Hindlimb muscle (tissue), 1 donor: ENCODE results near the gene SPDYE1. TPM values are rescaled to one million over a fixed set of nuclear protein-coding genes. Genes with fewer than 3 reads are reported as not detected.
"Not testable (repeated sequence)": the region's sequence is repeated elsewhere in the genome, so short reads cannot be mapped to it uniquely, and the experiment has no call there.

ENCODE experiments used
- DNase-seq: peaks from one replicate; pipeline ENCODE4 v3.0.0-alpha.2; 2013
- polyA plus RNA-seq: library from polyadenylated mRNA; unstranded; fragments of 120-200 nt; gene quantifications from one replicate; pipeline ENCODE4 v1.2.1, GENCODE V29; 2013; ENCODE audit not compliant: insufficient read length

SPDYE1 gene
- polyA plus RNA-seq, 1 donor = 2.3 TPM

- not testable (repeated sequence) for DNase-seq
Measured at GRCh38 chr7:43994681-43995080, 3.0 kb upstream of the SPDYE1 start.

- not testable (repeated sequence) for DNase-seq
Measured at GRCh38 chr7:44012081-44012480, 14.4 kb downstream of the SPDYE1 start.

GRCh38 chr7:44015090-44015489 lies 17.4 kb downstream of the SPDYE1 start:
- DNase-seq = not testable (repeated sequence)

- peak; percentile 97 for DNase-seq
Measured at GRCh38 chr7:44018857-44019807, 21.4 kb downstream of the SPDYE1 start.

GRCh38 chr7:44019825-44020224 lies 22.1 kb downstream of the SPDYE1 start:
- DNase-seq = not testable (repeated sequence)

GRCh38 chr7:44022069-44022468 lies 24.4 kb downstream of the SPDYE1 start:
- not testable (repeated sequence) for DNase-seq

- not testable (repeated sequence) for DNase-seq
Measured at GRCh38 chr7:44022796-44023467, 25.2 kb downstream of the SPDYE1 start.

GRCh38 chr7:44029433-44029832 lies 31.7 kb downstream of the SPDYE1 start:
- DNase-seq = not testable (repeated sequence)

GRCh38 chr7:44030029-44030428 lies 32.3 kb downstream of the SPDYE1 start:
- DNase-seq = not testable (repeated sequence)

GRCh38 chr7:44031319-44031718 lies 33.6 kb downstream of the SPDYE1 start:
- DNase-seq = not testable (repeated sequence)

GRCh38 chr7:44032031-44032430 lies 34.3 kb downstream of the SPDYE1 start:
- DNase-seq = not testable (repeated sequence)

GRCh38 chr7:44033971-44034844 lies 36.5 kb downstream of the SPDYE1 start:
- not testable (repeated sequence) for DNase-seq

- not testable (repeated sequence) for DNase-seq
Measured at GRCh38 chr7:44036364-44036763, 38.7 kb downstream of the SPDYE1 start.

GRCh38 chr7:44037951-44038350 lies 40.3 kb downstream of the SPDYE1 start:
- not testable (repeated sequence) for DNase-seq

GRCh38 chr7:44038553-44038952 lies 40.9 kb downstream of the SPDYE1 start:
- DNase-seq = not testable (repeated sequence)

GRCh38 chr7:44038961-44039558 lies 41.4 kb downstream of the SPDYE1 start:
- DNase-seq = peak; percentile 65

- DNase-seq = not testable (repeated sequence)
Measured at GRCh38 chr7:44039800-44040492, 42.2 kb downstream of the SPDYE1 start.

- not testable (repeated sequence) for DNase-seq
Measured at GRCh38 chr7:44040493-44040891, 42.8 kb downstream of the SPDYE1 start.

- DNase-seq = no peak
Measured at GRCh38 chr7:44042221-44042620, 44.5 kb downstream of the SPDYE1 start.

- no peak for DNase-seq
Measured at GRCh38 chr7:44043902-44044301, 46.2 kb downstream of the SPDYE1 start.
